HEK293 (cell line): Measurements from ENCODE around the gene SGIP1.

Experiments
- CTCF ChIA-PET: fragments of 350-600 bp; formaldehyde crosslinking; extraction: SDS; loops from one replicate; lab custom pipeline; 2021; ENCODE audit warnings: antibody characterized with exemption; lab: Yijun Ruan, JAX
- POLR2A ChIA-PET: fragments of 300-600 bp; formaldehyde crosslinking; extraction: SDS; loops from one replicate; lab custom pipeline; 2020; ENCODE audit warnings: antibody characterized with exemption, inconsistent platforms; lab: Yijun Ruan, JAX
- H3K27ac ChIP-seq: fragments of 200-500 bp; sonication (Bioruptor generic); 2 replicates; pipeline ENCODE4 v1.5.1; 2014; ENCODE audit warnings: low read depth, low read length, control low read depth, inconsistent platforms; ENCODE audit errors: extremely low read depth
- H3K36me3 ChIP-seq, 2 experiments: fragments of 200-500 bp in 1 of 2; sonication (Bioruptor generic) in 1 of 2; 1 replicate in 1 of 2; 2 replicates in 1 of 2; pipeline ENCODE4 v1.5.1; 2014 to 2017; ENCODE audit warnings: inconsistent platforms in 2 of 2, low read length in 2 of 2; ENCODE audit not compliant: control insufficient read depth in 2 of 2, insufficient read depth in 1 of 2
- H3K4me1 ChIP-seq: fragments of 200-500 bp; sonication (Bioruptor generic); 2 replicates; pipeline ENCODE4 v1.5.1; 2014; ENCODE audit warnings: mild to moderate bottlenecking, low read length, inconsistent platforms; ENCODE audit not compliant: control insufficient read depth, insufficient read depth
- H3K4me3 ChIP-seq: 2 replicates; pipeline ENCODE4 v1.5.1; 2011; ENCODE audit warnings: low read depth, mild to moderate bottlenecking, control low read depth, low read length, moderate library complexity
- H3K9me3 ChIP-seq: fragments of 200-500 bp; sonication (Bioruptor generic); 2 replicates; pipeline ENCODE4 v1.5.1; 2014; ENCODE audit warnings: low read depth, low read length, inconsistent platforms; ENCODE audit not compliant: control insufficient read depth, insufficient read depth
- KLF9 ChIP-seq: fragments of 450-650 bp; formaldehyde crosslinking; IDR thresholded peaks from 2 replicates; pipeline ENCODE4 v1.5.1; 2016; ENCODE audit warnings: missing biosample characterization, missing genetic modification characterization, low read depth
- PRDM4 ChIP-seq: fragments of 450-650 bp; formaldehyde crosslinking; IDR thresholded peaks from 2 replicates; pipeline ENCODE4 v1.5.1; 2017; ENCODE audit warnings: missing biosample characterization, missing genetic modification characterization
- SCRT2 ChIP-seq: fragments of 450-650 bp; formaldehyde crosslinking; IDR thresholded peaks from 2 replicates; pipeline ENCODE4 v1.5.1; 2016; ENCODE audit warnings: missing biosample characterization, missing genetic modification characterization
- SP7 ChIP-seq: fragments of 450-650 bp; formaldehyde crosslinking; IDR thresholded peaks from 2 replicates; pipeline ENCODE4 v1.5.1; 2016; ENCODE audit warnings: missing biosample characterization, missing genetic modification characterization
- ZNF114 ChIP-seq: fragments of 450-650 bp; formaldehyde crosslinking; IDR thresholded peaks from 2 replicates; pipeline ENCODE4 v1.5.0; 2017; ENCODE audit warnings: missing biosample characterization, missing genetic modification characterization
- ZNF121 ChIP-seq: fragments of 450-650 bp; formaldehyde crosslinking; IDR thresholded peaks from 2 replicates; pipeline ENCODE4 v1.5.1; 2016; ENCODE audit warnings: missing biosample characterization, missing genetic modification characterization
- ZNF16 ChIP-seq: fragments of 450-650 bp; formaldehyde crosslinking; IDR thresholded peaks from 2 replicates; pipeline ENCODE4 v1.5.1; 2016; ENCODE audit warnings: low read depth, missing biosample characterization, missing genetic modification characterization
- ZNF266 ChIP-seq: fragments of 450-650 bp; formaldehyde crosslinking; IDR thresholded peaks from 2 replicates; pipeline ENCODE4 v1.5.1; 2016; ENCODE audit warnings: missing biosample characterization, missing genetic modification characterization, low read depth
- ZNF324 ChIP-seq: fragments of 450-650 bp; formaldehyde crosslinking; IDR thresholded peaks from 2 replicates; pipeline ENCODE4 v1.5.1; 2016; ENCODE audit warnings: missing biosample characterization, missing genetic modification characterization
- ZNF426 ChIP-seq: fragments of 450-650 bp; formaldehyde crosslinking; IDR thresholded peaks from 2 replicates; pipeline ENCODE4 v1.5.1; 2017; ENCODE audit warnings: missing biosample characterization, missing genetic modification characterization, mild to moderate bottlenecking, inconsistent platforms, moderate library complexity
- ZNF521 ChIP-seq: fragments of 450-650 bp; formaldehyde crosslinking; IDR thresholded peaks from 2 replicates; pipeline ENCODE4 v1.5.1; 2017; ENCODE audit warnings: missing biosample characterization, mild to moderate bottlenecking, missing genetic modification characterization
- ZNF549 ChIP-seq: fragments of 450-650 bp; IDR thresholded peaks from 2 replicates; pipeline ENCODE4 v1.5.1; 2018; ENCODE audit warnings: missing biosample characterization, missing genetic modification characterization, mild to moderate bottlenecking, inconsistent platforms, moderate library complexity
- ZNF561 ChIP-seq: fragments of 450-650 bp; IDR thresholded peaks from 2 replicates; pipeline ENCODE4 v1.5.1; 2018; ENCODE audit warnings: missing biosample characterization, missing genetic modification characterization, borderline replicate concordance
- ZNF596 ChIP-seq: fragments of 450-650 bp; IDR thresholded peaks from 2 replicates; pipeline ENCODE4 v1.5.0; 2018; ENCODE audit warnings: missing biosample characterization, mild to moderate bottlenecking, missing genetic modification characterization, moderate library complexity
- ZNF677 ChIP-seq: fragments of 450-650 bp; IDR thresholded peaks from 2 replicates; pipeline ENCODE4 v1.5.0; 2018; ENCODE audit warnings: missing biosample characterization, mild to moderate bottlenecking, missing genetic modification characterization, moderate library complexity
- ZNF701 ChIP-seq: fragments of 450-650 bp; formaldehyde crosslinking; IDR thresholded peaks from 2 replicates; pipeline ENCODE4 v1.5.1; 2016; ENCODE audit warnings: missing biosample characterization, missing genetic modification characterization
- ZNF704 ChIP-seq: fragments of 450-650 bp; formaldehyde crosslinking; IDR thresholded peaks from 2 replicates; pipeline ENCODE4 v1.5.1; 2016; ENCODE audit warnings: missing biosample characterization, missing genetic modification characterization
- ZNF768 ChIP-seq: fragments of 450-650 bp; formaldehyde crosslinking; IDR thresholded peaks from 2 replicates; pipeline ENCODE4 v1.5.1; 2018; ENCODE audit warnings: missing biosample characterization, mild to moderate bottlenecking, missing genetic modification characterization
- ZNF776 ChIP-seq: fragments of 450-650 bp; formaldehyde crosslinking; IDR thresholded peaks from 2 replicates; pipeline ENCODE4 v1.5.0; 2017; ENCODE audit warnings: missing biosample characterization, missing genetic modification characterization, borderline replicate concordance
- ZSCAN23 ChIP-seq: fragments of 450-650 bp; formaldehyde crosslinking; IDR thresholded peaks from 2 replicates; pipeline ENCODE4 v1.5.1; 2016; ENCODE audit warnings: missing biosample characterization, missing genetic modification characterization
- TF ChIP-seq, protein P1 (sequence below): fragments of 450-650 bp; formaldehyde crosslinking; IDR thresholded peaks from 2 replicates; pipeline ENCODE4; 2016; ENCODE audit warnings: missing biosample characterization, missing genetic modification characterization

The SGIP1 gene

GRCh38 chr1:66580081-66580480 lies 46.1 kb downstream of the SGIP1 start:
- H3K4me3 ChIP-seq, result no peak overlapping the region
- H3K27ac ChIP-seq, result no peak overlapping the region
- TF ChIP-seq ZNF114 (no peak), ZNF549 (tag by site-specific recombination) (no peak), ZNF677 (tag by site-specific recombination) (no peak), ZNF324 (tag by site-specific recombination) (no peak), ZNF266 (tag by site-specific recombination) (no peak), PRDM4 (tag by site-specific recombination) (no peak), ZSCAN23 (tag by site-specific recombination) (no peak), ZNF596 (tag by site-specific recombination) (no peak), ZNF704 (tag by site-specific recombination) (no peak)
- ChIA-PET CTCF (no interaction called here), POLR2A (no interaction called here)
- H3K4me1 ChIP-seq, result peaks cover 12% of the 10 kb centered on the region
- no peaks in the 10 kb centered on the region for H3K9me3 ChIP-seq
- H3K36me3 ChIP-seq, result no peaks in the 10 kb centered on the region

DNA sequence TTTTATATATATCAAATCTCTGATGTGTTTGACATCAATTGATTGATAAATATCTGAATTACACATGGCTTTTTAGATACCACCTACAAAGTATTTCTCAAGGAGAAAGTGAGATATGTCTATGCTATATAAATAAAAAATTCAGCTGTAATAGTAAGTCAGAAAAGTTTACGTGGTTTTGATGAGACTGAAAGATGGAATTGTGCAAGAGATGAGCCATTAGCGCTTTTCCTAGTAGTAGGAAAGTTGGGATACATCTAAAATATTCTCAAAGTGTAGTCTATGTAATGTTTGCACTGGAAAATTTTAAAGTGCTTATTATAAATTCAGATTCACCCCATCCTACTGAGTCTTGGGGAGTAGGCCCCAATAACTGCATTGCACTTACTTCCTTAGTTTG lies 49.1 kb downstream of the SGIP1 start:
- no peak for TF ChIP-seq ZNF426
- TF ChIP-seq SCRT2, result no peak
- no peak for TF ChIP-seq ZNF16 (tag by site-specific recombination)
- no peak for TF ChIP-seq ZNF701 (tag by site-specific recombination)
- no peak for TF ChIP-seq ZNF776
- TF ChIP-seq, all 188 proteins: peak for 0
- Histone ChIP-seq H3K27ac (no peak overlapping the region), H3K36me3 (no peaks in the 10 kb centered on the region), H3K4me3 (no peak overlapping the region), H3K4me1 (no peaks in the 10 kb centered on the region), H3K9me3 (no peaks in the 10 kb centered on the region)
- ChIA-PET CTCF (no interaction called here), POLR2A (no interaction called here)

DNA sequence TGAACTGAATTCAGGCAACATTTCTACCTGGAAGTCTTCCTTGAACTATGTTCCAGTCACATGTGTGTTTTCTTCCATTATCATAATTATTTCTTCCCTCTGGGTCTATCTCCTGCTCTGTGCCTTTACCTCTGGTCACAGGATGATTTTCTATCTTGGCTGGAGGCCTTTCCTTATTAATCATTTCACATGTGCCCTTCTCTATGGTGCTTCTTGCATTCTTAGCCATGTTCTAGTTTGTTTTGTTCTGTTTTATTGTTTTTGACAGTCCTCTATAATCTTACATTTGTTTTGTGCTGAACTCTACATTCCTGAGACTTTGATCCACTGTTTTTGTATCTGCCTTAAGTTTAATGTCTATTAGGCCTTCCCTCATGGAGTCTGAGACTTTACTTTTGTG lies 51.0 kb downstream of the SGIP1 start:
- TF ChIP-seq ZNF521 (no peak), ZNF561 (no peak), ZNF121 (tag by site-specific recombination) (no peak), ZNF768 (tag by site-specific recombination) (no peak), SP7 (tag by site-specific recombination) (no peak), KLF9 (tag by site-specific recombination) (no peak)
- TF ChIP-seq, protein P1, sequence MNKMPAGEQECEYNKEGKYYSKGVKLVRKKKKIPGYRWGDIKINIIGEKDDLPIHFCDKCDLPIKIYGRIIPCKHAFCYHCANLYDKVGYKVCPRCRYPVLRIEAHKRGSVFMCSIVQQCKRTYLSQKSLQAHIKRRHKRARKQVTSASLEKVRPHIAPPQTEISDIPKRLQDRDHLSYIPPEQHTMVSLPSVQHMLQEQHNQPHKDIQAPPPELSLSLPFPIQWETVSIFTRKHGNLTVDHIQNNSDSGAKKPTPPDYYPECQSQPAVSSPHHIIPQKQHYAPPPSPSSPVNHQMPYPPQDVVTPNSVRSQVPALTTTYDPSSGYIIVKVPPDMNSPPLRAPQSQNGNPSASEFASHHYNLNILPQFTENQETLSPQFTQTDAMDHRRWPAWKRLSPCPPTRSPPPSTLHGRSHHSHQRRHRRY (tag by site-specific recombination), result no peak
- TF ChIP-seq, all 188 proteins: peak for 0
- ChIA-PET CTCF (no interaction called here), POLR2A (no interaction called here)
- Histone ChIP-seq H3K36me3 (no peaks in the 10 kb centered on the region), H3K27ac (no peak overlapping the region), H3K9me3 (no peaks in the 10 kb centered on the region), H3K4me3 (no peak overlapping the region), H3K4me1 (no peaks in the 10 kb centered on the region)
